BLaER1 treated with 17β-estradiol and CSF1 and Interleukin-3, amounts not matched to agents 10 nM and 100 nM (cell line): ENCODE measurements around the gene CRACDL.

Experiments used
- H3K27ac ChIP-seq, 11 experiments: shearing (Covaris generic); formaldehyde crosslinking; 2 replicates each; pipeline ENCODE4 v1.8.1; 2022
- H3K27me3 ChIP-seq, 11 experiments: shearing (Covaris generic); formaldehyde crosslinking; 2 replicates each; pipeline ENCODE4 v1.8.1; 2022
- H3K36me3 ChIP-seq, 11 experiments: shearing (Covaris generic); formaldehyde crosslinking; 2 replicates each; pipeline ENCODE4 v1.8.1; 2022
- H3K4me1 ChIP-seq, 10 experiments: shearing (Covaris generic); formaldehyde crosslinking; 2 replicates each; pipeline ENCODE4 v1.8.1; 2022
- H3K4me2 ChIP-seq, 11 experiments: shearing (Covaris generic); formaldehyde crosslinking; 2 replicates each; pipeline ENCODE4 v1.8.1; 2022
- H3K4me3 ChIP-seq, 10 experiments: shearing (Covaris generic); formaldehyde crosslinking; 2 replicates each; pipeline ENCODE4 v1.8.1; 2022
- H3K9ac ChIP-seq, 11 experiments: shearing (Covaris generic); formaldehyde crosslinking; 2 replicates each; pipeline ENCODE4 v1.8.1; 2022
- H3K9me3 ChIP-seq, 11 experiments: shearing (Covaris generic); formaldehyde crosslinking; replicated peaks in 1 of 11; 2 replicates each; pipeline ENCODE4 v1.8.1; 2022
- H4K20me1 ChIP-seq, 11 experiments: shearing (Covaris generic); formaldehyde crosslinking; 2 replicates each; pipeline ENCODE4 v1.8.1; 2022
- Cebpa-rat ChIP-seq, 11 experiments: shearing (Covaris generic); IDR thresholded peaks; 2 replicates each; pipeline ENCODE4 v1.8.1; 2022

The CRACDL gene

DNA sequence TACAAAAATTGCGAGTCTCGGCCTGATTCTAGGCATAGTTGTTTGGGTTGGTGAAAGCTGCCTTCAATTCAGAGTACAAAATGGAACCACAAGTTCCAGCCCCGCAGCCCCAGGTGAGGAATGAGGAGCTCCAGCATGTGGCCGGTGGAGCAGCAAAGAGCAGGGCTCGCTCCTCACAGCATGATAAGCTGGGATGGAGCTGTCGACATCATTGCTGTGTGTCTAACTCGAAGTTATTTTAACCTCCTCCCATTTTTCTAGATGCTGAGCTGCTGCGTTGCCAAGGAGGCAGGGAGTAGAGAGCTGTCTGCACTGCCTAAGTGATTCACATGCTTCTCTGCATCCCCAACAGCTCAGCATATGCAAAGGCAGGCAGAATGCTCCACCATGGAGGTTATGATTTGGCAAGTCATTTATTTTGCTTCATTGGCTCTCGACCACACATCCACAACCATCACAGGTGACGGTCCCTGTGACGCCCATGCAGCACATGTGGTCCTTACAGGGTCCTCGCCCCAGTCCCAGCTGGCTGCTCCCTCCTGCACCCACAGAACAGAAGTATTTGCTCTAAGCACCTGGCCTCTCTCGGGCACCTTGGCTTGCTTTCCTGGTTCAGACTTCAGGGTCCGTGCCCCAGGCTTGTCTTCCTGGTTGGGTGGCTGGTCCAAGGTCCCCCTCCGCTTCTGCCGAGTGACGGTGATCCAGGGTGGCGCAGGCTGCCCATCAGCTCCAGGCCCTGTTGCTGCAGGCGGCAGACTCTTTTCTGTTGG lies 139.1 kb downstream of the CRACDL start:
- Histone ChIP-seq H3K9ac (no peak overlapping the region), H3K4me3 (no peak overlapping the region), H3K4me1 (peaks cover 9 to 25% (median 18%) of the 10 kb centered on the region in 10 experiments; a peak in 19 of 20 replicates), H3K27ac (no peak overlapping the region), H3K27me3 (no peaks in the 10 kb centered on the region), H3K36me3 (no peaks in the 10 kb centered on the region), H3K9me3 (0 out of 22 replicates have a peak, but pooled peaks cover 0 to 2% (median 0%) of the 10 kb centered on the region in 11 experiments), H3K4me2 (peak overlapping the region in 6 of 11 experiments; percentile 20 to 60 (median 50); a peak in 9 of 22 replicates), H4K20me1 (no peaks in the 10 kb centered on the region)
- TF ChIP-seq Cebpa-rat (IDR thresholded peaks at IDR 0.05) = no peak

DNA sequence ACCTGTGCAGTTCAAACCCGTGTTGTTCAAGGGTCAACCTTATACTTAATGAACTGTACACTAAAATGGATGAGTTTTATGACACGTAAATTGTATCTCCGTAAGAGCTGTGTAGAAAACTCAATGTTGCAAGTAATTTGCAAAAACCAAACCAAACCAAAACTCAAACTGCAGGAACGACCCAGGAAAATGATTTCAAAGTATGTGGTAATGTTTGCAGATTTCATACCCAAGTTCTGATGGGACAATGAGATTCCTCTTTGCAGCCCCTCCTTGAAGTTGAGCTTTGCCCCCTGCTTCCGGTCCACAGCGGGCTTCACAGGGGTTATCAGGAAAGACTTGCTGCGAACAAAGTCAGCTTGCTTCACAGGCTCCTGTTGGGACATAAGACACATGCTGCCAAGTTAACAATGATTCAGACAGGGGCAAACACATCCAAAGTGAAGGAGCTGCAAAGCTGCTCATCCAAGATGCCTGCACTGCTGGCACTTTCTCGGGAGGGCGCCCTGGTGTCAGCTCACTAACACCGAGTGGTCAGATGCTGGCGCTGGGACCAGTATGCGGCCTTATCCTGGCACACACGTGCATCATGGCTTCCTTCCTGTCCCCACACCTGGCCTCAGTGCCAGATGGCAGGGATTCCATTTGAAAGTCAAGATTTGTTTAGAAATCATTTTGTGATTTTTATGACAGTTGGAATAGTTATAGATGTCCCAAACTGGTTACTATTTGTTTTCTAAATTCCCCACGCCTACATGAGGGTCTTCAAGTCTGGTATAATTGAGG lies 139.9 kb downstream of the CRACDL start:
- no peak overlapping the region for H3K9ac ChIP-seq
- H3K27ac ChIP-seq = no peak overlapping the region
- H3K4me2 ChIP-seq = peak overlapping the region in 7 of 11 experiments; percentile 14 to 60 (median 49); a peak in 14 of 22 replicates
- TF ChIP-seq Cebpa-rat (IDR thresholded peaks at IDR 0.05) = no peak
- H3K36me3 ChIP-seq = no peaks in the 10 kb centered on the region
- no peak overlapping the region for H3K4me3 ChIP-seq
- H3K4me1 ChIP-seq = peaks cover 9 to 25% (median 18%) of the 10 kb centered on the region in 10 experiments; a peak in 19 of 20 replicates
- no peaks in the 10 kb centered on the region for H3K9me3 ChIP-seq
- no peaks in the 10 kb centered on the region for H4K20me1 ChIP-seq
- no peaks in the 10 kb centered on the region for H3K27me3 ChIP-seq

DNA sequence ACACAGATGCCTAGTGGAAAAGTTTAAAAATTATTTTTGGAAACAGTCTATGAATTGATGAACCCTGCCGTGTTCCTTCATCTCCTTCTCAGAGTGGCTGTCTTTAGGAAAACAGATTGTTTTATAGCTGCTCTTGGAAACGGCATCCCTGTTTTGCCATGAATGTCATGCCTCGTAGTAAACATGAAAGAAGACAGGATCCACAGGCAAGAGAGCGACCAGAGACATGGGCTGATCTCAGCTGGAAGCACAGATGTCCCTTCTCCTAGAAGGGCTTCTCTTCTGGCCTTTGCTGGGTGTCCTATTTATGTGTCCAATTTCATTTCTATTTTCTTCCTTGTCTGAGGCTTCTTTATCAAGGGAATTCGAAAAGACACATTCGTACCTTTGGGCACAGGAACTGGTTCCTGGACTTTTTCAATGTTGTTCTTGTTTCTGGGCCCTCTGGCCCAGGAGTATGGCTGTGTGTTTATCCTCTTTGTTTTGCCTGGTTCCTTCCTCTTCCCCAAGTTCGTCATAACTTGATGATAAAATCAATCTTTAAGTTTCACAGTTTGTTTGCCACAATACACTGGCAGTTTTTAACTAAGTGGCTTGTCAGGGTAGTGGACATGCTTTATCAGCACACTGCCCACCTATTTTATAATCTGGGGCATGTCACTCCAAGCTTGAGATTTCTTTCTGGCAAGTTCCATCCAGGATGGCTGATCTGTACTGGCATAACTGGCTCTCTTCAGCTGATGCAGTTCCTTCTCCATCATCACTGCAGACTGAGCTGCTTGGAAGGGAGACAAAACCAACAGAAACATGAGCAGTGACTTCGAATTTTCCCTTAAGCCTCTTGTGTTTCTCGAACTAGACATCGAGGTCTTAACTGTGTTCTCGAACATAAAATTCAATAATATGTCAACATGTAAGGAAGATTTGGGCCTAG lies 141.9 kb downstream of the CRACDL start:
- Histone ChIP-seq H3K4me3 (no peak overlapping the region), H4K20me1 (no peaks in the 10 kb centered on the region), H3K9me3 (no peaks in the 10 kb centered on the region), H3K4me1 (peaks cover 9 to 29% (median 22%) of the 10 kb centered on the region in 10 experiments; a peak in 19 of 20 replicates), H3K27ac (peak overlapping the region in 2 of 11 experiments; percentile 9 to 22; a peak in 2 of 22 replicates), H3K27me3 (no peaks in the 10 kb centered on the region), H3K9ac (no peak overlapping the region), H3K4me2 (peak overlapping the region in 5 of 11 experiments; percentile 14 to 58 (median 26); a peak in 7 of 22 replicates), H3K36me3 (no peaks in the 10 kb centered on the region)
- TF ChIP-seq Cebpa-rat (IDR thresholded peaks at IDR 0.05) = no peak

DNA sequence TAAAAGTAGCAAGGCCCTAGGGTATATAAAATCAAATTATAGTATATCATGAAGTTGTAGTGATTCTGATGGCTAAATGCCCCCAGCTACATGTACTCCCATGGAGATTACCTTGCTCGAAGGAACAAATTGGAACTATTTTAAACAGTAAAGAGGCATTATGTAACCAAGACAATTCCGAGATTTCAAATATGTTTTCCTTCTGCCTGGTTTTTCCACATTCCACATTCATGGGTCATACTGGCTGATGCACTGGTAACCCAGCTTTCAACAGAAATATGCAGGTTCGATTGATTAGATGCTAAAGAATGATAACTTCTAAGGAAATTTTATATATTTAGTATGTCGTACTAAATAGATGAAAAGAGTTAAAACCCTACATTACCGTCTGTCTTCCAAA lies 142.8 kb downstream of the CRACDL start:
- Histone ChIP-seq H3K4me1 (peaks cover 9 to 38% (median 31%) of the 10 kb centered on the region in 10 experiments), H3K36me3 (no peaks in the 10 kb centered on the region), H3K27ac (no peak overlapping the region), H3K9ac (no peak overlapping the region), H3K4me3 (no peak overlapping the region), H3K4me2 (no peak overlapping the region), H4K20me1 (no peaks in the 10 kb centered on the region), H3K9me3 (no peaks in the 10 kb centered on the region), H3K27me3 (no peaks in the 10 kb centered on the region)
- TF ChIP-seq Cebpa-rat (IDR thresholded peaks at IDR 0.05) = no peak

DNA sequence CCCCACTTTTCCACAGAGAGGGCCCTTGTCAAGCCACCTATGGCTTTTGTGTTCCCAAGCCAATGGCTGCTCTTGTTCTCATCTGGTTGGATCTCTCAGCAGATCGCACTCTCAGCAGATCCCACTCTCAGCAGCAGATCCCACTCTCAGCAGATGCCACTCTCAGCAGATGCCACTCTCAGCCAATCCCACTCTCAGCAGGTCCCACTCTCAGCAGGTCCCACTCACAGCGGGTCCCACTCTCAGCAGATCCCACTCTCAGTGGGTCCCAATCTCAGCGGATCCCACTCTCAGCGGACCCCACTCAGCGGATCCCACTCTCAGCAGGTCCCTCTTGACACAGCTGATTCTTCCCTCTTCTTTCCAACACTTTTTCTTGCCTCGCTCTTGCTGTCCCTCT lies 145.8 kb downstream of the CRACDL start:
- no peaks in the 10 kb centered on the region for H4K20me1 ChIP-seq
- no peaks in the 10 kb centered on the region for H3K9me3 ChIP-seq
- H3K4me1 ChIP-seq = peaks cover 33 to 55% (median 47%) of the 10 kb centered on the region in 10 experiments
- H3K4me2 ChIP-seq = no peak overlapping the region
- no peaks in the 10 kb centered on the region for H3K27me3 ChIP-seq
- H3K4me3 ChIP-seq = no peak overlapping the region
- H3K36me3 ChIP-seq = no peaks in the 10 kb centered on the region
- H3K27ac ChIP-seq = no peak overlapping the region
- no peak overlapping the region for H3K9ac ChIP-seq
- TF ChIP-seq Cebpa-rat (IDR thresholded peaks at IDR 0.05) = no peak

DNA sequence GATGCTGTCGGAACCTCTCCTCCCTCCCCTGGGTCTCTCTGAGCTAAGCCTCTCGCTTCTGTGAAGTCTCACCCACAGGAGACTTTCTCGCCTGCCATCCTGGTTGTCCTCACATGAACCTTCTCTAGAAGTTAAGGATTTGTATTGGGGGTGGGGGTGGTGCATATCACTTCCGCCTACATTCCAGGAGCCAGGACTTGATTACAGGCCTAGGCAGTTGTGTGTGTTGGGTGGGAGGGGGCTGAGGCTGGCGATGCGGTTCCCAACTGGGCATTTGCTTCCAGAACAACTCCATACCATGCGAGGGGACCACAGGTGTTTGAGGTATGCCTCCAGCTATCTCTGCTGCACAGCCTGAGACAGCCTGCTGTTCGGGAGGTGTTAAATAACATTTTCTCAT lies 148.3 kb downstream of the CRACDL start:
- H3K36me3 ChIP-seq = no peaks in the 10 kb centered on the region
- H3K27ac ChIP-seq = peak overlapping the region in 8 of 11 experiments; percentile 8 to 74 (median 57); a peak in 15 of 22 replicates
- no peak for TF ChIP-seq Cebpa-rat (IDR thresholded peaks at IDR 0.05)
- no peaks in the 10 kb centered on the region for H4K20me1 ChIP-seq
- peak overlapping the region in 7 of 11 experiments; percentile 2 to 64 (median 55); a peak in 9 of 22 replicates for H3K9ac ChIP-seq
- H3K4me3 ChIP-seq = peak overlapping the region in 4 of 10 experiments; percentile 27 to 49 (median 38); a peak in 5 of 20 replicates
- peaks cover 23 to 54% (median 49%) of the 10 kb centered on the region in 10 experiments for H3K4me1 ChIP-seq
- peak overlapping the region; percentile 73 to 97 (median 90) for H3K4me2 ChIP-seq
- H3K9me3 ChIP-seq = peaks cover 2 to 5% (median 3%) of the 10 kb centered on the region in 11 experiments; a peak in 21 of 22 replicates
- no peaks in the 10 kb centered on the region for H3K27me3 ChIP-seq

DNA sequence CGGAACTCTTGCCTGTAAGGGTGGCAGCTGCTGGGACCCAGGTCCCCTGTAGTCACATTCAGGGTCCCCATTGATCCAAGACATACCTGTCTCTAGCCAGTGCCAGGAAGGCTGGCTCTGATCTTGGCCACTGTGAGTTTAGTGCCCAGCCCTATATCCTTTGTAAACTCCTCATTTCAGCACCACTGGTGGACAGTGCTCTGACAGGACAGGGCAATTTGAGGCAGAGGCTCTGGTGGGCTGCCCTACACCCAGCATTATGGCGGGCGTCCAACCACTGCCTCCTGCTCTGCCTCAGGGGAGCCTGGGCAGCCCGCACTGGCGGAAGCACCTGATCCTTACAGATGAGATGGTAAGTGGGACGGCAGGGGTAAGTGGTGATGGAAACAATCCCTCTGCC lies 149.8 kb downstream of the CRACDL start:
- TF ChIP-seq Cebpa-rat (IDR thresholded peaks at IDR 0.05) = no peak
- H3K27ac ChIP-seq = peak overlapping the region in 4 of 11 experiments; percentile 30 to 74 (median 65); a peak in 8 of 22 replicates

DNA sequence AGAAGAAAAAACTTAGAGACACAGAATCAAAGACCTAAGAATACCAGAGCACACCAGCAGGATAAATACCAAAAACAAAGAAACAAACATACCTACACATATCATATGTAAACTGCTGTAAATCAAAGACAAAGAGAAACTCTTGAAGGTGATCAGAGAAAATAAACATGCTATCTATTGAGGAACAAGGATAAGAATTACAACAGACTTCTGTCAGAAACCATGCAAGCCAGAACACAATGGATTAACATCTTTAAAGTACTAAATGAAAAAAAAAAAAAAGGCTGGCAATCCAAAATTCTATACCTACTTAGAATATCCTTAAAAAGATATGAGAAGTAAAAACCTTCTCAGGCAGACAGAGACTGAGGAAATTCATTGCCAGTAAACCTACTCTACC lies 153.5 kb downstream of the CRACDL start:
- Histone ChIP-seq H3K9ac (no peak overlapping the region), H3K27ac (no peak overlapping the region), H3K9me3 (peaks cover 17 to 33% (median 30%) of the 10 kb centered on the region in 11 experiments), H4K20me1 (no peaks in the 10 kb centered on the region), H3K27me3 (no peaks in the 10 kb centered on the region), H3K36me3 (no peaks in the 10 kb centered on the region; a peak in 1 of 22 replicates), H3K4me2 (no peak overlapping the region), H3K4me3 (no peak overlapping the region), H3K4me1 (peaks cover 35 to 49% (median 40%) of the 10 kb centered on the region in 10 experiments)
- TF ChIP-seq Cebpa-rat (IDR thresholded peaks at IDR 0.05) = no peak

More for the DNA sequence above, 149.8 kb downstream of the CRACDL start:
- Histone ChIP-seq H3K4me3 (peak overlapping the region in 4 of 10 experiments; percentile 3 to 49 (median 30); a peak in 6 of 20 replicates), H3K4me2 (peak overlapping the region; percentile 73 to 97 (median 90)), H3K4me1 (peaks cover 23 to 54% (median 49%) of the 10 kb centered on the region in 10 experiments), H3K9ac (peak overlapping the region in 1 of 11 experiments; percentile 63; a peak in 1 of 22 replicates), H3K9me3 (peaks cover 17 to 20% (median 18%) of the 10 kb centered on the region in 11 experiments), H3K27me3 (no peaks in the 10 kb centered on the region), H4K20me1 (no peaks in the 10 kb centered on the region), H3K36me3 (no peaks in the 10 kb centered on the region)
